Stimulated activated CD8-positive, alpha-beta memory T cell treated with anti-CD3 and anti-CD28 coated beads, Interleukin-7, amount 100 ng/mL, for 24 hours (primary cell): ENCODE results near the gene SPOCD1.

Source experiments
- DNase-seq: peaks from one replicate; pipeline ENCODE4 v3.0.0-alpha.2; 2020; ENCODE audit warnings: low read depth

The SPOCD1 gene

GRCh38 chr1:31787261-31787660 is 28.6 kb downstream of the SPOCD1 start:
- DNase-seq, result no peak

- no peak for DNase-seq
Observed at GRCh38 chr1:31786366-31787060, 29.3 kb downstream of the SPOCD1 start.

- DNase-seq, result no peak
Observed at GRCh38 chr1:31785947-31786290, 29.9 kb downstream of the SPOCD1 start.

- no peak for DNase-seq
Observed at GRCh38 chr1:31785020-31785946, 30.5 kb downstream of the SPOCD1 start.

GRCh38 chr1:31784356-31785019 is 31.3 kb downstream of the SPOCD1 start:
- no peak for DNase-seq

- no peak for DNase-seq
Observed at GRCh38 chr1:31783846-31784245, 32.0 kb downstream of the SPOCD1 start.

- DNase-seq, result no peak
Observed at GRCh38 chr1:31782421-31783410, 33.1 kb downstream of the SPOCD1 start.

- no peak for DNase-seq
Observed at GRCh38 chr1:31781756-31782371, 34.0 kb downstream of the SPOCD1 start.

GRCh38 chr1:31781138-31781755 is 34.6 kb downstream of the SPOCD1 start:
- no peak for DNase-seq

- no peak for DNase-seq
Observed at GRCh38 chr1:31780632-31781031, 35.2 kb downstream of the SPOCD1 start.

- no peak for DNase-seq
Observed at GRCh38 chr1:31779687-31780086, 36.1 kb downstream of the SPOCD1 start.

GRCh38 chr1:31778763-31779488 is 36.9 kb downstream of the SPOCD1 start:
- no peak for DNase-seq

- no peak for DNase-seq
Observed at GRCh38 chr1:31776516-31776915, 39.3 kb downstream of the SPOCD1 start.

GRCh38 chr1:31776032-31776431 is 39.8 kb downstream of the SPOCD1 start:
- no peak for DNase-seq

GRCh38 chr1:31775210-31775999 is 40.4 kb downstream of the SPOCD1 start:
- no peak for DNase-seq

- no peak for DNase-seq
Observed at GRCh38 chr1:31774495-31774894, 41.3 kb downstream of the SPOCD1 start.

- no peak for DNase-seq
Observed at GRCh38 chr1:31773861-31774260, 42.0 kb downstream of the SPOCD1 start.

- no peak for DNase-seq
Observed at GRCh38 chr1:31772669-31773248, 43.1 kb downstream of the SPOCD1 start.
